Measurements from ENCODE around the gene UBA52. TPM values are rescaled to one million over a fixed set of nuclear protein-coding genes. Genes with fewer than 3 reads are reported as not detected.
A peak's percentile ranks its signal among the peaks of the same experiment; 100 is the strongest.

Gene UBA52
- polyA plus RNA-seq, 1 of the 3 experiments (the other 2 are of a cell fraction), result 2,690 TPM

GRCh38 chr19:18594096-18594823, 22.6 kb downstream of the UBA52 start:
- H3K9me2 ChIP-seq, result no peaks in the 10 kb centered on the region
- peak; percentile 96 for DNase-seq
- H3K79me2 ChIP-seq (ENCODE audit: insufficient read depth), result peaks cover 7% of the 10 kb centered on the region; the same call in 1 of the 2 replicates
- no peaks in the 10 kb centered on the region for H3K9me3 ChIP-seq
- H3K4me2 ChIP-seq, result peak overlapping the region; percentile 89
- no peak overlapping the region for H3K9ac ChIP-seq
- TF ChIP-seq USF2 (IDR thresholded peaks at IDR 0.05; ENCODE audit: borderline replicate concordance, low read depth, low read length) (no peak), GABPA (IDR thresholded peaks at IDR 0.05; ENCODE audit: low read depth) (no peak), POLR2AphosphoS5 (IDR thresholded peaks at IDR 0.05; ENCODE audit: low read depth, low read length) (no peak), FOXM1 (IDR thresholded peaks at IDR 0.05; ENCODE audit: low read depth) (no peak), SMC3 (IDR thresholded peaks at IDR 0.05; ENCODE audit: low read depth, low read length) (peak; percentile 76), SIN3A (IDR thresholded peaks at IDR 0.05; ENCODE audit: borderline replicate concordance, low read depth, low read length) (peak; percentile 15; the same call in 1 of the 2 replicates), RFX5 (IDR thresholded peaks at IDR 0.05; ENCODE audit: low read length) (no peak), CHD2 (IDR thresholded peaks at IDR 0.05; ENCODE audit: low read length, partially characterized antibody) (no peak), MAX (IDR thresholded peaks at IDR 0.05; ENCODE audit: low read depth) (no peak), MXI1 (IDR thresholded peaks at IDR 0.05; ENCODE audit: low read depth, low read length) (peak; percentile 64), TCF12 (IDR thresholded peaks at IDR 0.05) (no peak), ZBTB33 (IDR thresholded peaks at IDR 0.05; ENCODE audit: borderline replicate concordance, low read depth) (no peak), CTCF (IDR thresholded peaks at IDR 0.05) (peak; percentile 75), RAD21 (IDR thresholded peaks at IDR 0.05; ENCODE audit: low read length) (peak; percentile 75), TAF1 (IDR thresholded peaks at IDR 0.05; ENCODE audit: borderline replicate concordance, low read depth, low read length) (no peak)
- TF ChIP-seq, protein P1, sequence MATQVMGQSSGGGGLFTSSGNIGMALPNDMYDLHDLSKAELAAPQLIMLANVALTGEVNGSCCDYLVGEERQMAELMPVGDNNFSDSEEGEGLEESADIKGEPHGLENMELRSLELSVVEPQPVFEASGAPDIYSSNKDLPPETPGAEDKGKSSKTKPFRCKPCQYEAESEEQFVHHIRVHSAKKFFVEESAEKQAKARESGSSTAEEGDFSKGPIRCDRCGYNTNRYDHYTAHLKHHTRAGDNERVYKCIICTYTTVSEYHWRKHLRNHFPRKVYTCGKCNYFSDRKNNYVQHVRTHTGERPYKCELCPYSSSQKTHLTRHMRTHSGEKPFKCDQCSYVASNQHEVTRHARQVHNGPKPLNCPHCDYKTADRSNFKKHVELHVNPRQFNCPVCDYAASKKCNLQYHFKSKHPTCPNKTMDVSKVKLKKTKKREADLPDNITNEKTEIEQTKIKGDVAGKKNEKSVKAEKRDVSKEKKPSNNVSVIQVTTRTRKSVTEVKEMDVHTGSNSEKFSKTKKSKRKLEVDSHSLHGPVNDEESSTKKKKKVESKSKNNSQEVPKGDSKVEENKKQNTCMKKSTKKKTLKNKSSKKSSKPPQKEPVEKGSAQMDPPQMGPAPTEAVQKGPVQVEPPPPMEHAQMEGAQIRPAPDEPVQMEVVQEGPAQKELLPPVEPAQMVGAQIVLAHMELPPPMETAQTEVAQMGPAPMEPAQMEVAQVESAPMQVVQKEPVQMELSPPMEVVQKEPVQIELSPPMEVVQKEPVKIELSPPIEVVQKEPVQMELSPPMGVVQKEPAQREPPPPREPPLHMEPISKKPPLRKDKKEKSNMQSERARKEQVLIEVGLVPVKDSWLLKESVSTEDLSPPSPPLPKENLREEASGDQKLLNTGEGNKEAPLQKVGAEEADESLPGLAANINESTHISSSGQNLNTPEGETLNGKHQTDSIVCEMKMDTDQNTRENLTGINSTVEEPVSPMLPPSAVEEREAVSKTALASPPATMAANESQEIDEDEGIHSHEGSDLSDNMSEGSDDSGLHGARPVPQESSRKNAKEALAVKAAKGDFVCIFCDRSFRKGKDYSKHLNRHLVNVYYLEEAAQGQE (IDR thresholded peaks at IDR 0.05; ENCODE audit: low read depth, low read length), result no peak
- TF ChIP-seq, protein P2, sequence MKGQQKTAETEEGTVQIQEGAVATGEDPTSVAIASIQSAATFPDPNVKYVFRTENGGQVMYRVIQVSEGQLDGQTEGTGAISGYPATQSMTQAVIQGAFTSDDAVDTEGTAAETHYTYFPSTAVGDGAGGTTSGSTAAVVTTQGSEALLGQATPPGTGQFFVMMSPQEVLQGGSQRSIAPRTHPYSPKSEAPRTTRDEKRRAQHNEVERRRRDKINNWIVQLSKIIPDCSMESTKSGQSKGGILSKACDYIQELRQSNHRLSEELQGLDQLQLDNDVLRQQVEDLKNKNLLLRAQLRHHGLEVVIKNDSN (IDR thresholded peaks at IDR 0.05; ENCODE audit: borderline replicate concordance, low read depth), result no peak
- H2AFZ ChIP-seq (ENCODE audit: low read depth), result no peak overlapping the region
- WGBS (ENCODE audit: low lambda C conversion rate), result 18% methylated on average over 22 of the region's 54 CpGs
- H3K4me1 ChIP-seq (ENCODE audit: control insufficient read depth in 1 of 2, insufficient read depth in 2 of 2, low read depth in 1 of 2, low read length in 1 of 2), result peaks cover 6 to 36% of the 10 kb centered on the region in 2 experiments; a peak in 2 of 4 replicates
- H3K36me3 ChIP-seq (replicated peaks in 1 of 2; ENCODE audit: control insufficient read depth in 1 of 2, insufficient read depth in 2 of 2, low read length in 1 of 2), result no peaks in the 10 kb centered on the region
- no peak overlapping the region for H3K27ac ChIP-seq (ENCODE audit: low read depth in 2 of 2, low read length in 1 of 2)
- no peaks in the 10 kb centered on the region for H3K27me3 ChIP-seq (ENCODE audit: insufficient read depth)
- ChIA-PET POLR2A (interaction anchor here (1.0 to 1.2 kb wide), 3 partner anchors 253 to 325 kb away, joined by 3 to 4 read pairs (median 4); partner anchors contain the start of genes COPE and DDX49), CTCF (interaction anchor here (0.6 to 10.5 kb wide), 39 partner anchors 10 to 802 kb away, joined by 3 to 234 read pairs (median 4); partner anchors contain the start of genes CERS1, COPE, CRLF1 and DDX49)
- peak overlapping the region; percentile 32 to 46; a peak in 3 of 4 replicates for H3K4me3 ChIP-seq (ENCODE audit: low read depth in 2 of 2, low read length in 1 of 2)
- peaks cover 35% of the 10 kb centered on the region for H3F3A ChIP-seq (replicated peaks; ENCODE audit: insufficient read depth)
- H4K20me1 ChIP-seq (ENCODE audit: insufficient read depth), result no peaks in the 10 kb centered on the region
